Body of pancreas (tissue), 4 donors: ENCODE results near the gene CDC42BPA.

ENCODE experiments used
- CTCF ChIP-seq, 7 experiments: fragments of 450-650 bp in 4 of 7; fragments of 200-600 bp in 3 of 7; sonication (generic) in 3 of 7; IDR thresholded peaks; one replicate each; pipeline ENCODE4 v1.5.1; 2016 to 2019; ENCODE audit warnings: antibody characterized with exemption in 7 of 7
- POLR2A ChIP-seq, 3 donors: fragments of 450-650 bp; IDR thresholded peaks; one replicate each; pipeline ENCODE4 v1.6.1; 2016; ENCODE audit warnings: antibody characterized with exemption in 3 of 3, mild to moderate bottlenecking in 2 of 3

GRCh38 chr1:227308367-227309336 is 9.6 kb downstream of the CDC42BPA start:
- TF ChIP-seq POLR2A (IDR thresholded peaks at IDR 0.05) (no peak), CTCF (IDR thresholded peaks at IDR 0.05) (no peak)
